GM23338 (cell line): ENCODE results near the gene AGAP2. TPM values are rescaled to one million over a fixed set of nuclear protein-coding genes. Genes with fewer than 3 reads are reported as not detected.

Experiments
- ATAC-seq: fragments of 200-7000 bp; cut with Tn5 transposase; 3 replicates; pipeline ENCODE4 v1.9.1; 2020
- DNase-seq: peaks from one replicate; pipeline ENCODE4 v3.0.0-alpha.2; 2015; ENCODE audit warnings: low spot score
- H2AFZ ChIP-seq: fragments of 200-600 bp; sonication (generic); 2 replicates; pipeline ENCODE4 v1.8.0; 2016; ENCODE audit warnings: antibody characterized with exemption, mild to moderate bottlenecking, moderate library complexity
- H3F3A ChIP-seq: fragments of 200-600 bp; sonication (generic); replicated peaks from 2 replicates; pipeline ENCODE4 v1.8.0; 2017; ENCODE audit warnings: antibody characterized with exemption, mixed run types, low read depth
- H3K27ac ChIP-seq: fragments of 200-600 bp; sonication (generic); 2 replicates; pipeline ENCODE4 v1.6.1; 2016; ENCODE audit warnings: low read depth
- H3K27me3 ChIP-seq: fragments of 200-600 bp; sonication (generic); 2 replicates; pipeline ENCODE4 v1.8.0; 2016; ENCODE audit warnings: mild to moderate bottlenecking, mixed run types, moderate library complexity; ENCODE audit not compliant: insufficient read depth
- H3K36me3 ChIP-seq: fragments of 200-600 bp; sonication (generic); 2 replicates; pipeline ENCODE4 v1.8.0; 2016; ENCODE audit warnings: mild to moderate bottlenecking; ENCODE audit not compliant: insufficient read depth
- H3K4me1 ChIP-seq: fragments of 200-600 bp; sonication (generic); 2 replicates; pipeline ENCODE4 v1.8.0; 2016; ENCODE audit warnings: mild to moderate bottlenecking, moderate library complexity; ENCODE audit not compliant: insufficient read depth
- H3K4me2 ChIP-seq: fragments of 200-600 bp; sonication (generic); 2 replicates; pipeline ENCODE4 v1.7.1; 2017; ENCODE audit warnings: mixed run types
- H3K4me3 ChIP-seq: fragments of 200-600 bp; sonication (generic); 2 replicates; pipeline ENCODE4 v1.6.1; 2016; ENCODE audit warnings: mixed run types
- H3K79me2 ChIP-seq: fragments of 200-600 bp; sonication (generic); replicated peaks from 2 replicates; pipeline ENCODE4 v1.8.0; 2017; ENCODE audit warnings: mild to moderate bottlenecking; ENCODE audit not compliant: insufficient read depth
- H3K9me2 ChIP-seq: fragments of 200-600 bp; sonication (generic); 2 replicates; pipeline ENCODE4 v1.8.0; 2017; ENCODE audit not compliant: insufficient read depth
- H4K20me1 ChIP-seq: fragments of 200-600 bp; sonication (generic); replicated peaks from 2 replicates; pipeline ENCODE4 v1.8.0; 2017; ENCODE audit warnings: mild to moderate bottlenecking; ENCODE audit not compliant: insufficient read depth
- H3K27ac Mint-ChIP-seq: 2 replicates; pipeline ENCODE4 v1.8.0; 2020; ENCODE audit warnings: inconsistent platforms, mild to moderate bottlenecking, moderate library complexity, mixed read lengths
- H3K27me3 Mint-ChIP-seq: 3 replicates; pipeline ENCODE4 v1.8.0; 2022; ENCODE audit warnings: low read depth, mild to moderate bottlenecking, moderate library complexity, mixed read lengths, inconsistent platforms; ENCODE audit not compliant: insufficient read depth, poor library complexity
- H3K36me3 Mint-ChIP-seq: 3 replicates; pipeline ENCODE4 v1.8.0; 2021; ENCODE audit warnings: low read depth, mild to moderate bottlenecking, inconsistent platforms, moderate library complexity, mixed read lengths
- H3K4me1 Mint-ChIP-seq: 3 replicates; pipeline ENCODE4 v1.8.0; 2020; ENCODE audit warnings: mild to moderate bottlenecking, inconsistent platforms, mixed read lengths
- H3K4me3 Mint-ChIP-seq: 3 replicates; pipeline ENCODE4 v1.8.0; 2021; ENCODE audit warnings: moderate library complexity, mild to moderate bottlenecking, inconsistent platforms, mixed read lengths
- H3K9me3 Mint-ChIP-seq: 3 replicates; pipeline ENCODE4 v1.8.0; 2020; ENCODE audit warnings: moderate library complexity, mild to moderate bottlenecking, inconsistent platforms, mixed read lengths
- CREB1 ChIP-seq: fragments of 250-450 bp; sonication (Bioruptor Pico); IDR thresholded peaks from 2 replicates; pipeline ENCODE4 v1.5.0; 2020; ENCODE audit warnings: low read depth, mild to moderate bottlenecking, moderate library complexity
- EZH2phosphoT487 ChIP-seq: fragments of 200-600 bp; sonication (generic); IDR thresholded peaks from one replicate; pipeline ENCODE4 v1.8.1; 2018; ENCODE audit warnings: antibody characterized with exemption; ENCODE audit not compliant: unreplicated experiment
- NANOG ChIP-seq: IDR thresholded peaks from 2 replicates; pipeline ENCODE4 v1.6.1; 2016; ENCODE audit warnings: antibody characterized with exemption, borderline replicate concordance
- ZNF331 ChIP-seq: fragments of 250-450 bp; sonication (Bioruptor Pico); IDR thresholded peaks from 2 replicates; pipeline ENCODE4 v1.5.0; 2020; ENCODE audit warnings: low read depth, mild to moderate bottlenecking, moderate library complexity
- ZNF462 ChIP-seq: fragments of 250-450 bp; sonication (Bioruptor Pico); IDR thresholded peaks from 2 replicates; pipeline ENCODE4 v1.5.0; 2020; ENCODE audit warnings: mild to moderate bottlenecking, moderate library complexity
- polyA plus RNA-seq: library from polyadenylated mRNA; unstranded; fragments of >200 nt; fragmentation: Nextera tagmentation; extraction: Ambion mirVana; gene quantifications from 2 replicates; pipeline ENCODE4 v1.2.1, GENCODE V29; 2016
- total RNA-seq: library from RNA; depleted of rRNA; stranded (reverse); fragments of >200 nt; shearing (Covaris generic); gene quantifications from 2 replicates; pipeline ENCODE4 v1.2.3, GENCODE V29; 2014
- TF ChIP-seq, protein P1 (sequence below): IDR thresholded peaks from one replicate; pipeline ENCODE4 v1.6.1; 2018; ENCODE audit warnings: antibody characterized with exemption; ENCODE audit not compliant: unreplicated experiment

The AGAP2 gene
- total and polyA plus RNA-seq, 2 experiments from 2014 or later, result 0.36 to 1.3 TPM

- no peak for TF ChIP-seq ZNF462 (CRISPR knock-in tag)
Observed at GRCh38 chr12:57692500-57692899, 46.0 kb downstream of the AGAP2 start (continued).

DNA sequence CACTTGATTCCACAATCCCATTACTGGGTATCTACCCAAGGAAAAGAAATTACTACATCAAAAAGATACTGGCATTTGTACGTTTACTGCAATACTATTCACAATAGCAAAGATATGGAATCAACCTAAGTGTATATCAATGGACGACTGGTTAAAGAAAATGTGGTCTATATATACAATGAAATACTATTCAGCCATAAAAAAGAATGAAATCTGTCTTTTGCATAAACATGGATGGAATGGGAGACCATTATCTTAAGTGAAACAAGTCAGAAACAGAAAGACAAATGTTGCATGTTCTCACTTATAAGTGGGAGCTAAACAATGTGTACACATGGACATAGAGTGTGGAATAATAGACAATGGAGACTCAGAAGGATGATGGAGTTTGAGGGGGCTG lies 49.6 kb downstream of the AGAP2 start:
- Histone ChIP-seq H4K20me1 (no peaks in the 10 kb centered on the region), H3K4me2 (no peak overlapping the region), H3K36me3 (no peaks in the 10 kb centered on the region), H3F3A (no peaks in the 10 kb centered on the region), H3K27me3 (no peaks in the 10 kb centered on the region), H3K79me2 (no peaks in the 10 kb centered on the region), H3K4me3 (no peak overlapping the region), H3K4me1 (no peaks in the 10 kb centered on the region), H3K27ac (no peak overlapping the region), H2AFZ (no peak overlapping the region), H3K9me2 (no peaks in the 10 kb centered on the region; the same call in 1 of the 2 replicates)
- no peak overlapping the region for H3K4me3 Mint-ChIP-seq
- no peaks in the 10 kb centered on the region for H3K36me3 Mint-ChIP-seq
- no peak overlapping the region for H3K27ac Mint-ChIP-seq
- peaks cover 14% of the 10 kb centered on the region; the same call in 2 of the 3 replicates for H3K9me3 Mint-ChIP-seq
- no peaks in the 10 kb centered on the region for H3K27me3 Mint-ChIP-seq
- DNase-seq (no peak), ATAC-seq (no peak)
- H3K4me1 Mint-ChIP-seq, result no peaks in the 10 kb centered on the region
- TF ChIP-seq ZNF462 (CRISPR knock-in tag) (no peak), CREB1 (no peak), ZNF331 (CRISPR knock-in tag) (no peak), EZH2phosphoT487 (no peak), NANOG (no peak)
- TF ChIP-seq, protein P1, sequence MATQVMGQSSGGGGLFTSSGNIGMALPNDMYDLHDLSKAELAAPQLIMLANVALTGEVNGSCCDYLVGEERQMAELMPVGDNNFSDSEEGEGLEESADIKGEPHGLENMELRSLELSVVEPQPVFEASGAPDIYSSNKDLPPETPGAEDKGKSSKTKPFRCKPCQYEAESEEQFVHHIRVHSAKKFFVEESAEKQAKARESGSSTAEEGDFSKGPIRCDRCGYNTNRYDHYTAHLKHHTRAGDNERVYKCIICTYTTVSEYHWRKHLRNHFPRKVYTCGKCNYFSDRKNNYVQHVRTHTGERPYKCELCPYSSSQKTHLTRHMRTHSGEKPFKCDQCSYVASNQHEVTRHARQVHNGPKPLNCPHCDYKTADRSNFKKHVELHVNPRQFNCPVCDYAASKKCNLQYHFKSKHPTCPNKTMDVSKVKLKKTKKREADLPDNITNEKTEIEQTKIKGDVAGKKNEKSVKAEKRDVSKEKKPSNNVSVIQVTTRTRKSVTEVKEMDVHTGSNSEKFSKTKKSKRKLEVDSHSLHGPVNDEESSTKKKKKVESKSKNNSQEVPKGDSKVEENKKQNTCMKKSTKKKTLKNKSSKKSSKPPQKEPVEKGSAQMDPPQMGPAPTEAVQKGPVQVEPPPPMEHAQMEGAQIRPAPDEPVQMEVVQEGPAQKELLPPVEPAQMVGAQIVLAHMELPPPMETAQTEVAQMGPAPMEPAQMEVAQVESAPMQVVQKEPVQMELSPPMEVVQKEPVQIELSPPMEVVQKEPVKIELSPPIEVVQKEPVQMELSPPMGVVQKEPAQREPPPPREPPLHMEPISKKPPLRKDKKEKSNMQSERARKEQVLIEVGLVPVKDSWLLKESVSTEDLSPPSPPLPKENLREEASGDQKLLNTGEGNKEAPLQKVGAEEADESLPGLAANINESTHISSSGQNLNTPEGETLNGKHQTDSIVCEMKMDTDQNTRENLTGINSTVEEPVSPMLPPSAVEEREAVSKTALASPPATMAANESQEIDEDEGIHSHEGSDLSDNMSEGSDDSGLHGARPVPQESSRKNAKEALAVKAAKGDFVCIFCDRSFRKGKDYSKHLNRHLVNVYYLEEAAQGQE, result no peak
